CD14-positive monocyte (primary cell): ENCODE results near the gene ARGFX. TPM values are rescaled to one million over a fixed set of nuclear protein-coding genes. Genes with fewer than 3 reads are reported as not detected.
A peak's percentile ranks its signal among the peaks of the same experiment; 100 is the strongest.

Experiments
- DNase-seq, 3 donors: peaks; one replicate each; pipeline ENCODE4 v3.0.0-alpha.2; 2011 to 2022
- H2AFZ ChIP-seq: 2 replicates; pipeline ENCODE4 v1.6.0; 2012; ENCODE audit warnings: mild to moderate bottlenecking, low read depth, low read length, inconsistent platforms; ENCODE audit not compliant: insufficient read depth, poor library complexity, severe bottlenecking
- H3K27ac ChIP-seq, 2 donors: 1 replicate in 1 of 2; 2 replicates in 1 of 2; pipeline ENCODE4 v1.5.1; 2012 to 2013; ENCODE audit warnings: low read length in 2 of 2, control low read depth in 1 of 2, inconsistent platforms in 1 of 2, low read depth in 1 of 2, mild to moderate bottlenecking in 1 of 2
- H3K27me3 ChIP-seq, 2 donors: one replicate each; pipeline versions ENCODE4 v1.6.0 to v1.6.1; 2011 to 2013; ENCODE audit warnings: low read length in 2 of 2; ENCODE audit not compliant: control insufficient read depth in 2 of 2, insufficient read depth in 2 of 2
- H3K36me3 ChIP-seq, 2 donors: replicated peaks in 1 of 2; 1 replicate in 1 of 2; 2 replicates in 1 of 2; pipeline versions ENCODE4 v1.5.1 to v1.6.1; 2012 to 2013; ENCODE audit warnings: low read length in 2 of 2, control low read depth in 1 of 2, inconsistent platforms in 1 of 2, mild to moderate bottlenecking in 1 of 2; ENCODE audit not compliant: insufficient read depth in 2 of 2, control insufficient read depth in 1 of 2
- H3K4me1 ChIP-seq, 2 donors: 1 replicate in 1 of 2; 2 replicates in 1 of 2; pipeline versions ENCODE4 v1.5.1 to v1.6.1; 2012 to 2013; ENCODE audit warnings: low read length in 2 of 2, control low read depth in 1 of 2, inconsistent platforms in 1 of 2, mild to moderate bottlenecking in 1 of 2, moderate library complexity in 1 of 2; ENCODE audit not compliant: insufficient read depth in 2 of 2, control insufficient read depth in 1 of 2
- H3K4me2 ChIP-seq: replicated peaks from 2 replicates; pipeline ENCODE3; 2012; ENCODE audit warnings: low read length, moderate library complexity, mild to moderate bottlenecking; ENCODE audit not compliant: poor library complexity, severe bottlenecking; ENCODE audit errors: extremely low read depth
- H3K4me3 ChIP-seq, 3 experiments: fragments of 200-600 bp in 1 of 3; sonication (generic) in 1 of 3; replicated peaks in 1 of 3; 1 replicate in 2 of 3; 2 replicates in 1 of 3; pipeline ENCODE4 v1.5.1; 2011 to 2013; ENCODE audit warnings: low read length in 3 of 3, mild to moderate bottlenecking in 3 of 3, control low read depth in 2 of 3, low read depth in 2 of 3, inconsistent platforms in 1 of 3, moderate library complexity in 1 of 3
- H3K79me2 ChIP-seq: 2 replicates; pipeline ENCODE4 v1.6.0; 2012; ENCODE audit warnings: mild to moderate bottlenecking, control low read depth, inconsistent platforms, low read length, moderate library complexity; ENCODE audit not compliant: insufficient read depth
- H3K9ac ChIP-seq: 2 replicates; pipeline ENCODE4 v1.6.0; 2017; ENCODE audit warnings: low read length, mild to moderate bottlenecking; ENCODE audit not compliant: insufficient read depth, poor library complexity, severe bottlenecking
- H3K9me3 ChIP-seq, 2 donors: replicated peaks in 1 of 2; 1 replicate in 1 of 2; 2 replicates in 1 of 2; pipeline versions ENCODE4 v1.5.1 to v1.6.1; 2012 to 2013; ENCODE audit warnings: low read length in 2 of 2, control low read depth in 1 of 2; ENCODE audit not compliant: control insufficient read depth in 1 of 2, insufficient read depth in 1 of 2
- H4K20me1 ChIP-seq: 2 replicates; pipeline ENCODE4 v1.6.0; 2012; ENCODE audit warnings: mild to moderate bottlenecking, low read length, control low read depth, moderate library complexity; ENCODE audit not compliant: insufficient read depth
- H3K27ac Mint-ChIP-seq, 7 donors: one replicate each; pipeline ENCODE4 v1.8.0; 2020; ENCODE audit warnings: mild to moderate bottlenecking in 7 of 7, mixed read lengths in 7 of 7, moderate library complexity in 6 of 7, inconsistent platforms in 2 of 7
- H3K27me3 Mint-ChIP-seq, 3 donors: one replicate each; pipeline ENCODE4 v1.8.0; 2021 to 2022; ENCODE audit warnings: low read depth in 3 of 3, mild to moderate bottlenecking in 3 of 3, mixed read lengths in 3 of 3, moderate library complexity in 3 of 3, inconsistent platforms in 1 of 3
- H3K36me3 Mint-ChIP-seq, 2 donors: one replicate each; pipeline ENCODE4 v1.8.0; 2020; ENCODE audit warnings: mixed read lengths in 2 of 2, inconsistent platforms in 1 of 2, mild to moderate bottlenecking in 1 of 2
- H3K4me1 Mint-ChIP-seq: one replicate; pipeline ENCODE4 v1.8.0; 2020; ENCODE audit warnings: mild to moderate bottlenecking, mixed read lengths
- H3K4me3 Mint-ChIP-seq, 2 donors: one replicate each; pipeline ENCODE4 v1.8.0; 2020; ENCODE audit warnings: mild to moderate bottlenecking in 2 of 2, mixed read lengths in 2 of 2, moderate library complexity in 1 of 2
- H3K9me3 Mint-ChIP-seq, 7 donors: one replicate each; pipeline ENCODE4 v1.8.0; 2020 to 2022; ENCODE audit warnings: mixed read lengths in 7 of 7, mild to moderate bottlenecking in 6 of 7, moderate library complexity in 6 of 7, inconsistent platforms in 2 of 7
- CTCF ChIP-seq: fragments of 200-600 bp; IDR thresholded peaks from one replicate; pipeline ENCODE4 v1.8.0; 2022; ENCODE audit warnings: antibody characterized with exemption, mild to moderate bottlenecking
- WGBS: methylation state at CpG from one replicate; pipeline ENCODE4 v1.1.5; 2013; ENCODE audit warnings: missing lambda C conversion rate; ENCODE audit not compliant: insufficient coverage; 5-methylcytosine and 5-hydroxymethylcytosine counted together
- intact Hi-C, 2 donors: fragments of 100-400 bp; cut with micrococcal nuclease; formaldehyde crosslinking; loops; one replicate each; pipeline versions ENCODE4 v1.15.0 to v1.15.1; 2023
- polyA plus RNA-seq, 3 donors: library from polyadenylated mRNA; depleted of rRNA in 1 of 3; unstranded in 2 of 3; stranded (reverse) in 1 of 3; fragments of 300-500 nt in 2 of 3; fragments of >200 nt in 1 of 3; fragmentation: Illumina TruSeq in 2 of 3; gene quantifications; 1 replicate in 2 of 3; 2 replicates in 1 of 3; pipeline ENCODE4 v1.2.3, GENCODE V29; 2012 to 2021

The ARGFX gene
- polyA plus RNA-seq, 3 donors: not detected

GRCh38 chr3:121520510-121520909, 47.2 kb upstream of the ARGFX start:
- Mint-ChIP-seq H3K4me1 (no peaks in the 10 kb centered on the region), H3K27ac (peak overlapping the region in 2 of 7 donors; percentile 2 to 64), H3K9me3 (peaks cover 0 to 5% (median 0%) of the 10 kb centered on the region in 7 donors), H3K36me3 (peaks cover 59 to 88% of the 10 kb centered on the region in 2 donors), H3K27me3 (no peaks in the 10 kb centered on the region), H3K4me3 (no peak overlapping the region)
- no peaks in the 10 kb centered on the region for H4K20me1 ChIP-seq
- no peak overlapping the region for H3K4me2 ChIP-seq
- no peak for TF ChIP-seq CTCF
- no peaks in the 10 kb centered on the region for H3K27me3 ChIP-seq
- WGBS: 93% methylated on average over 2 of the region's 3 CpGs
- no peaks in the 10 kb centered on the region for H3K9me3 ChIP-seq
- H3K4me3 ChIP-seq: no peak overlapping the region
- peaks cover 26 to 77% of the 10 kb centered on the region in 2 donors for H3K36me3 ChIP-seq
- H3K79me2 ChIP-seq: peaks cover 23% of the 10 kb centered on the region
- H3K9ac ChIP-seq: no peak overlapping the region
- H2AFZ ChIP-seq: no peak overlapping the region
- H3K27ac ChIP-seq: no peak overlapping the region
- intact Hi-C loops: no loop called here
- H3K4me1 ChIP-seq: no peaks in the 10 kb centered on the region
- DNase-seq: no peak

GRCh38 chr3:121529308-121529707, 38.4 kb upstream of the ARGFX start:
- Histone ChIP-seq H3K27me3 (no peaks in the 10 kb centered on the region), H3K9me3 (no peaks in the 10 kb centered on the region), H3K27ac (no peak overlapping the region), H3K79me2 (no peaks in the 10 kb centered on the region), H4K20me1 (no peaks in the 10 kb centered on the region), H3K9ac (no peak overlapping the region), H3K36me3 (peaks cover 48 to 83% of the 10 kb centered on the region in 2 donors), H3K4me1 (no peaks in the 10 kb centered on the region), H3K4me3 (no peak overlapping the region), H3K4me2 (no peak overlapping the region), H2AFZ (no peak overlapping the region)
- Mint-ChIP-seq H3K4me3 (no peak overlapping the region), H3K36me3 (peaks cover 40 to 77% of the 10 kb centered on the region in 2 donors), H3K27me3 (no peaks in the 10 kb centered on the region), H3K27ac (no peak overlapping the region), H3K9me3 (peaks cover 0 to 2% (median 0%) of the 10 kb centered on the region in 7 donors), H3K4me1 (no peaks in the 10 kb centered on the region)
- TF ChIP-seq CTCF: no peak
- intact Hi-C loops: no loop called here
- no peak for DNase-seq
- WGBS: no CpG with 5 or more reads among the region's 3 CpGs
